ENCODE data around the gene MACROD2.

DNA sequence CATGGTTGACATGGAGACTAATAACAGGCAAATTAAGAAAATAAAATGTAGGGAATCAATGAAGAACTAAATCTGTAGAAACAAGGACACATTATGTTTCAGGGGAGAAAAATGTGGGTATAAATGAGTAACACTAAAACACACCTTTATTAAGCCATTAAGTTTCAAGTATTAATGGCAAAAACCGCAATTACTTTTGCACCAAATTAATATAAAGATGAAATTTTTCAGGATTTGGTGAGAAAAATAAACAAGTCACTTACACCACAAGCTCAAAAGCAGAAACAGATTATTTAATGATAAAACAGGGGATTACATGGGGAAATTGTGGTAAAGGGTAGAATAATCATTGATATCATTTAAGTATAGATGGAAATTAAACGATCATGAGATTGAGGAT, 1135.9 kb downstream of the MACROD2 start:
- TF ChIP-seq POLR2A (IDR thresholded peaks at IDR 0.05) (no peak), CTCF (IDR thresholded peaks at IDR 0.05) (no peak), EP300 (IDR thresholded peaks at IDR 0.05) (no peak)

All from ovary (tissue), 3 donors.